Retinal pigment epithelial cell (primary cell): ENCODE data around the gene TBC1D17.

Experiments
- DNase-seq: peaks from one replicate; pipeline ENCODE4 v3.0.0-alpha.2; 2010; ENCODE audit warnings: low read depth
- H3K4me3 ChIP-seq: 2 replicates; pipeline ENCODE4 v1.5.1; 2011; ENCODE audit warnings: mild to moderate bottlenecking, low read length, control low read depth, moderate library complexity
- TF ChIP-seq, protein P1 (sequence below): conservative IDR thresholded peaks from 2 replicates; pipeline ENCODE4 v1.5.1; 2011; ENCODE audit warnings: low read depth, low read length, control low read depth, inconsistent platforms

The TBC1D17 gene

GRCh38 chr19:49910179-49910578 is 32.7 kb downstream of the TBC1D17 start:
- DNase-seq: no peak
- TF ChIP-seq, protein P1, sequence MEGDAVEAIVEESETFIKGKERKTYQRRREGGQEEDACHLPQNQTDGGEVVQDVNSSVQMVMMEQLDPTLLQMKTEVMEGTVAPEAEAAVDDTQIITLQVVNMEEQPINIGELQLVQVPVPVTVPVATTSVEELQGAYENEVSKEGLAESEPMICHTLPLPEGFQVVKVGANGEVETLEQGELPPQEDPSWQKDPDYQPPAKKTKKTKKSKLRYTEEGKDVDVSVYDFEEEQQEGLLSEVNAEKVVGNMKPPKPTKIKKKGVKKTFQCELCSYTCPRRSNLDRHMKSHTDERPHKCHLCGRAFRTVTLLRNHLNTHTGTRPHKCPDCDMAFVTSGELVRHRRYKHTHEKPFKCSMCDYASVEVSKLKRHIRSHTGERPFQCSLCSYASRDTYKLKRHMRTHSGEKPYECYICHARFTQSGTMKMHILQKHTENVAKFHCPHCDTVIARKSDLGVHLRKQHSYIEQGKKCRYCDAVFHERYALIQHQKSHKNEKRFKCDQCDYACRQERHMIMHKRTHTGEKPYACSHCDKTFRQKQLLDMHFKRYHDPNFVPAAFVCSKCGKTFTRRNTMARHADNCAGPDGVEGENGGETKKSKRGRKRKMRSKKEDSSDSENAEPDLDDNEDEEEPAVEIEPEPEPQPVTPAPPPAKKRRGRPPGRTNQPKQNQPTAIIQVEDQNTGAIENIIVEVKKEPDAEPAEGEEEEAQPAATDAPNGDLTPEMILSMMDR: no peak
- no peak overlapping the region for H3K4me3 ChIP-seq

DNA sequence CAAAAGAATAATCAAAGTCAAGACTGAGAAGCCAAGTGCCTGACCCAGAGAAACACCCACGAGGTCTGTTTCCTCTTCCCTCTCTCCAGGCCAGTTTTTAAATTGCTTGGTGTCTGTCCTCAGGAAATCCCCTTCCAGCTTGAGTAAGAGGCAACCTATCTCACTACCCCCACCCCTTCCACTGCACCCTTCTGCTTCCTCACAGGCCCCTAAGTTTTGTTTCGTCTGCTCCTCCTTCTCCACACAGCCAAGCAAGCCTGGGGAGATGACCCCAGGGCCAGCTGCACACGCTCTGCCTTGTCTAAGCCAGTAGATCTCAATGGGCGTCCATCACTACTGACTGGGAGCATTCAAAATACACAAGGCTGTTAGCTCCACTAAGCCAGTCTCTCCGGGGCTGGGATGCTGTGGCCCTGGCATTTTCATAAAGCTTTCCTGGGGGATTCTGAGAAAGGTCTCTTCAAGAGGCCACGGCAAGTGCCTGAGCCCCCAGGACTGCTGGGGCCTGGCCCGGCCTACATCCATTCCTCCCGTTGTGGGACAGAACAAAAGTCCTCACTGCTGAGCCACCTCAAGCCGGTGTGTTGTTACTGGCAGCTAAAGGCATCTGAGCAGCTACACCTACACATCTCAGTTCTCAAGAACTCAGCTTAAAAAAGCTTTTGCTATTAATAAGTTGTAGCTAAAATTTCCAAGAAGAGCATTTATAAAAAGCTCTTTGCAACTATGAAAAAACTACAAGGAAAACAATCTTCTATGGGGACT is 34.1 kb downstream of the TBC1D17 start:
- DNase-seq: no peak
- H3K4me3 ChIP-seq: no peak overlapping the region
- TF ChIP-seq, protein P1: no peak

DNA sequence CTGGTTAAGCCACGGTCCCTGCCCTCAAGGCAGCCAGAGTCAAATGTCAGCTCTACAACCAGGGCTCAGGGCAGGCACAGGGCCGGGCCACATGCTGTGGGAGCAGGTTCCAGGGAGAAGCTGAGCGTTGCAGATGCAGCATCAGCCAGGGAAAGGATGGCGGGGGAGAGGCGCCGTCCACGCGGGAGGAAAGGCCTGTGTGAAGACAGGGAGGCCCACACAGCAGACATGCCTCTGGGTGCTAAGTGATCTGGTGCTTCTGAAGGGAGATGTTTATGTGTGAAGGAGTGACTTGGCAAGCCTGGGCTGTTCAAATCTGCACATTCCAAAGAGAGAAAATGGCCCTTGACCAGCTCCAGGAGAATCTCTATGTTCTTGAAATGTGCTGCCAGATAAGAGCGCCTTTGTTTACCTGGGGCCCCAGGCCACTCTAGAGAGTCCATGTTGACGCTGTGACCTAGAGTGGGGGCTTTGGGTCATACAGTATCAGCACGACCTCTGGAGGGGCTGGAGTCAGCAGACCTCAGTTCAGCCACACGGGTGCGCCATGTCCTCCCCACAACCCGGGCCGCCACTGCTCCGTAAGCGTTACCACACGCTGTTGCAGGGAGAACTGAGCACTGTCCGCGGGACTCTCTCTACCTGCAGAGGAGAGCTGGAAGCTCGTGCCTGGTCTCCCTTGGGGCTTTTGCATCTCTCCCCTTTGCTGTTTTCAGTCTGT is 35.6 kb downstream of the TBC1D17 start:
- TF ChIP-seq, protein P1: peak; percentile 8
- no peak for DNase-seq
- no peak overlapping the region for H3K4me3 ChIP-seq

DNA sequence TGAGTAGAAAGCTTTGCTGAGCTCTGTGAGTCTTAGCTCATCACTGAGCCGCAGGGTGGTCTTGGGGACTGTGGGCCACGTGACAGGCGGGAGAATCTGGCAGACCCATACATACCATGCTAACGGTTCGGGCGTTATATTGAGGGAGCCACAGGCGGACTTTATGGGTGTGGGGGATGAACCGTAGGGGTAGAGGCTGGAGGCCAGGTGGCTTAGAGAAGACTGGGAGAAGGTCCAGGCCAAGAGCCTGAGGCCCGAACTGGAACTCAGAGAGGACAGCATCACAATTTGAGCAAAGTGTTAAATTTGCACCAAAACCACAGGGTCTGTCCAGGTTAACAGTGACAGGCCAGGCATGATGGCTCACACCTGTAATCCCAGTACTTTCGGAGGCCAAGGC is 36.2 kb downstream of the TBC1D17 start:
- TF ChIP-seq, protein P1: no peak
- no peak overlapping the region for H3K4me3 ChIP-seq
- DNase-seq: no peak

GRCh38 chr19:49915271-49915670 is 37.8 kb downstream of the TBC1D17 start:
- no peak overlapping the region for H3K4me3 ChIP-seq
- TF ChIP-seq, protein P1: no peak
- DNase-seq: no peak

DNA sequence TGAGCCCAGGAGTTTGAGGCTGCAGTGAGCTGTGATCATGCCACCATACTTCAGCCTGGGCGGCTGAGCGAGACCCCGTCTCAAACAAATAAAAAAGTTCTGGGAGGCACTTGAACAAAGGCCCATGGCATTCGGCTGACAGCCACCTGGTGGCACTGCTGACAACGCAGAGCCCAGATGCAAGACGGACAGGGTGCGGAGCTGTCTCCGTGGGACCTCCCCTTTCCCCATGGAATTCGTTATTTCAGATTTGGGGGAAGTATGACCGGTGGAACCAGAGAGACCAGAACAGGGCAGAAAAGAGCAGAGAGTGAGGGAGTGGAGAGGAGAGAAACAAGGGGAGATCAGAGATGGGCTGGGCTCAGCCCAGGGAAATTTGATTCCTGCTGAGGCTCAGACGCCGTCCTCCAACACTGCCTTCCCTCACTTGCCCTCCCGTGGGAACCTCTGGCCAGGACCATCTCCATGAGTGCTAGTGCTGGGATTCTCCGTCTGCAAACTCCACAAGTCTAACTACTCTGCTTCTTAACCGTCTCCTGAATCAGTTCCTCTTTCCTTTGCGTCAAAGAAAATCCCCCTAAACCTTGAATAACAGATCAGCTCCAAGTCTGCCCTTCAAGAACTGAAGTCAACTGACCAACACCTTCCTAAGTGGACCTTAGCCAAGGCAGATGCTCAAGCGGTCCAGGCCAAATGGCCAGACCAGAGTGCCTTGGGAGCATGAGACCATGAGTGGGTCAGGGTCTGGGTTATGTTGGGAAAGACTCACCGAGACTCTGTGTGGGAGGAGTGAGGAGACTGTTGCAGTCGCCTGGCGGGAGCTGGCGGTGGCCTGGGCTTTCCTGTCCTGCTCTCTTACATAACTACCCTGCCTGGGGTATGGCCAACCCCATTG is 39.6 kb downstream of the TBC1D17 start:
- H3K4me3 ChIP-seq: no peak overlapping the region
- TF ChIP-seq, protein P1: peak; percentile 45
- no peak for DNase-seq
